ENCODE data around the gene FHOD3.

FHOD3 gene

GRCh38 chr18:36296650-36297416 lies 680 bp upstream of the FHOD3 start:
- DNase-seq: no peak

DNA sequence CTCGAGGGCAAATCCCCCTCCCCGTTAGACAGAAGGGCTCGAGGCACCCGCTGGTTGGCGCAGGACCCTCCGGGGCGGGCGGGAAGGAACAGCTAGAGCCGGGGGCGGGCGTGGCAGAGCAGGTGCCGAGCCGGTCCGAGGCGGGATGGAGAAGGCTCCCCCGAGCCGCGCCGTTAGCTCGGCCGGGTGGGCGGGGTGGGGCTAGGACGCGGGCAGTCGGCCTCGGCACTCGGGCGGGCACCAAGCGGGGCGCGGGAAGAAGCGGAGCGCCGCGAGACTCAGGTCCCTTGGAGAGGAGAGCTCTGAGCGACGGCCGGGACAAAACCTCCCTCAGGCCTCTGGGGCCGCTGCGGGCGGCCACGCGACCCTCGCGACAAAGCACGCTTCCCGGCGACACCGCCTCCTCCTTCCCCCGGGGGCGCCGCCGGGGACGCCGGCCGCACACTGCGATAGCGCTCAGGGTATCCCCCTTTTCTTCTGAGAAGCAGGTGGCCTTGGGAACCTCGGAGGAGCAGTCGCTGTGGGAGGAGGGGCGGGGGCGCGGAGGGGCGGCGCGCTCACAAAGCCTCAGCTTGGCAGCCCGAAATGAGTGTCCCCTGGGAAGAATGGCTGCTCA lies 721 bp downstream of the FHOD3 start:
- no peak for DNase-seq

DNA sequence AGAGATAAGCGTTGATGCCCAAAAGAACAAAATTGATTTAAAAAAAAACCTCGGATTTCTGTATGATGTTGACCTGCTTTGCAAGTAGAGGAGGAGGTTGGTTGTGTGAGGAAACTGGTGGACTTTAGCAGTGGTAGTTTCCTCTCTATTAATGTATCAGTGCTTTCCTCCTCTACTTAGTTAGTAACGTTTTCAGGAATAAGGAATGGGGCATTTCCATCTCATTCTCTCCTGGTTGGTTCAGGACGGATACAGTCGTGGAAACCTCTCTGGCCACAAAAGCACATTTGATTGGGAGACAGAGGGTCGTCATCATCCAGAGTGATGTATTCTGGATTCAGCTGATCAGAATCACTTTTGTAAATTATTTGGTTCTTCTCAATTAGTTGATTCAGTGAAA lies 1.5 kb downstream of the FHOD3 start:
- DNase-seq: no peak

GRCh38 chr18:36300211-36300610 lies 2.7 kb downstream of the FHOD3 start:
- no peak for DNase-seq

DNA sequence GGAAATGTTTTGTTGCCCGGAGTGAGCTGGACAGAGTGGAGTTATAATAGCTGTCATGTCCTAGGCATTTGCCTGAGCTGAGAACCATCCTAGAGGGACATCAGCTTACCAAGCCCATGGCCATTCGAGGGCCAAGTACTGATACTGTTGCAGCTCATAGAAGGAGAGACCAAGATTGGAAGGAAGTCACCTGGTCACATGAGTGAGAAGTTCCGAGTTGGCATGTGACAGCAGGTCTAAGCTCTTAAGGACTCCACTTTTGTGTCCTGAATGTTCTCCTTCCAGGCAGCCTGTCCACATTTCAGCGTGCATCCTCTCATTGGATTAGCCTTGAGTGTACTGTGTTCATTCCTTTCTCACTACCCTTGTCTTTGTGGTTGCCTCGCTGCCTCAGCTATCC lies 4.4 kb downstream of the FHOD3 start:
- DNase-seq: no peak

GRCh38 chr18:36302676-36303075 lies 5.2 kb downstream of the FHOD3 start:
- DNase-seq: no peak

DNA sequence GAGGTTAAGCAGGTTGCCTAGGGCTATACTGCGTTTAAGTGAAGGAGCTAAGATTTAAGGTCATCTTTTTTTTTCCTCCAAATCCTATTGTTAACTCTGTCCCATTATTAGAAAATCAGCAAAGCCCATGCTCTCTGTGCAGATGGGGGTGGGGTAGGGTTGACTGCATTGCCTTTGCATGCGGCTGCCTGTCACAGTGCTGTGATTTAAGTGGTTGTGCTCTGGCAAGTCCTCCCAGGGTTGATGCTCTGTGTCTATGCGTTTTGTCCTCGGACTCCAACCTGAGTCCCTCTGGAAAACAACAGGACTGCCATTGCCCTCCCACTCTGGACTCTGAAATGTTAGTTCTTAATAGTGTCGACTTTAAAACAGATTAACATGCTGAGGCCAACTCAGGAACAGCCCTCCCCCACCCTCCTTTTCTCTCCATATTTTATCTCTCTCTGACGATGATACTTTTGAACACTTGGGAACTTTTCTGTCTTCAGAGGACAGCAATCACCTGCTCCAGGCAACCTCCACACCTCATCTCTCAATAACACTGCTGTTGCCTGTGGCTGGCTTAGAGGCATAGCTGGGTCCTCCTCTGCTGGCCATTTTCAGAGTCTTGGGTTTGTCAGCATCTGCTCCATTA lies 5.8 kb downstream of the FHOD3 start:
- DNase-seq: no peak

GRCh38 chr18:36304723-36305122 lies 7.2 kb downstream of the FHOD3 start:
- DNase-seq: no peak

DNA sequence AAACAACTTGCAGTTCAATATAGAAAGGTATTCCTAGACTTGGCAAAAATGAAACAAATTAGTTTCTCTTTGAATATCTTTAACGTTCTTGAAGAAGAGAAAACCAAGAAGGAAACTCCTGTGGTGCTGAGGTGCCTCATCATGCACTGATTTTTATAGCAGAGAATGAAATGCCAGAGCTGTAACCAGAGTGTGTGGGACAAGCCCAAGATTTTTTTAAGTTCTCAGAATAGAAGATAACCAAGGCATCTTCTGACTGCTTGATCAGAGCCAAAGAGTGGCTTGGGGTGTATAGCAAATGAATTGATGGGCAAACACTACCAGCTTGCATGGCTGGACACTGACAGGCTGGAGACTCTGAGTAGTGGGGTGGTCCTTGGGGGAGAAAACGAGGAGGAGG lies 7.9 kb downstream of the FHOD3 start:
- no peak for DNase-seq

- no peak for DNase-seq
Measured at GRCh38 chr18:36307513-36307912, 10.0 kb downstream of the FHOD3 start.

GRCh38 chr18:36308711-36309435 lies 11.4 kb downstream of the FHOD3 start:
- DNase-seq: no peak

GRCh38 chr18:36309436-36310391 lies 12.2 kb downstream of the FHOD3 start:
- DNase-seq: no peak

DNA sequence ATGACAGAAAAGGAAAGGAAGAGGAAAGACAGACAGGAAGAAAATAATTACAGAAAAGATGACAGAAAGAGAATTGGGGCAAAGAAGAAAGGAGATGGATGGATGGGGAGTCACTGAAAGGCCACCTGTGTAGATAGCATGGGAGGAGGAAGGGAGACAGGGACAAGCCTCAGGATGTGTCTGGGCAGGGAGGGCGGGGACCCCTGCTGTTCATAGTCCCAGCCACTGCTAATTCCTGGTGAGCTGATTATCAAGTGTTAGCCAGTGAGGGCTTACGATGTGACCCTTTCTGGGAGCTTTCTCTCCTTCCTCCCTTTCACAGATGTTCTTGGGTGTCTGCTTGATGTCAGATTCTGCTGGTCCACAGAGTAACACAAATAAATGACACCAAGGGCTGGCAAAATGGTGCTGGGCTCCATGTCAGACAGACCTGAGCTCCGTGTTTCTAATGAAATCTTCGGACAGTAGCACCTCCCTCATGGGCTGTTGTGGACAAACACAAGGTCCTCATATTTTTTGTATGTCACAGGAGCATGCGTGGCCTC lies 13.6 kb downstream of the FHOD3 start:
- DNase-seq: no peak

DNA sequence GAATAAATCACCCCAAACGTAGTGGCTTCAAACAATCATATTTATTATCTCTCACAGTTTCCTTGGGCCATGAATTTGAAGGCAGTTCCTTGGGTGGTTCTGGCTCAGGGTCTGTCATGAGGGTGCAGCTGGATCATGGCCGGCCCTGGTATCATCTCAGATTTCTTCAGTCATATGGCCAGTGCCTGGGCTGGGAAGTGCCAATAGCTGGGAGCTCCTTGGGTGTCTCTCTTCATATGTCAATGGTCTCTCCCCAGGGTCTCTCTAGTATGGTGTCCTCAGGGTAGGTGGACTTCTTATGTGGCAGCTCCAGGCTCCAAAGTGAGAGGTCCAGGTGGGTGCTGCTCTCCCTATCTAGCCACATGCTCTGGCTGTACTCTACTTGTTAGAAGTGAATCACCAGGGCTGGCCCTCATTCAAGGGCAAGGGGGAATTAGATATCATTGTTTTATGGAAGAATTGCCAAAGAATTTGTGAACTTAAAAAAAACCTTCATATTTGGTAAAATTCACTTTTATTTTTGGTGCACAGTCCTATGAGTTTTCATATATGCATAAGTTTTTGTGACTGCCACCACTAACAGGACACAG lies 15.4 kb downstream of the FHOD3 start:
- DNase-seq: no peak

DNA sequence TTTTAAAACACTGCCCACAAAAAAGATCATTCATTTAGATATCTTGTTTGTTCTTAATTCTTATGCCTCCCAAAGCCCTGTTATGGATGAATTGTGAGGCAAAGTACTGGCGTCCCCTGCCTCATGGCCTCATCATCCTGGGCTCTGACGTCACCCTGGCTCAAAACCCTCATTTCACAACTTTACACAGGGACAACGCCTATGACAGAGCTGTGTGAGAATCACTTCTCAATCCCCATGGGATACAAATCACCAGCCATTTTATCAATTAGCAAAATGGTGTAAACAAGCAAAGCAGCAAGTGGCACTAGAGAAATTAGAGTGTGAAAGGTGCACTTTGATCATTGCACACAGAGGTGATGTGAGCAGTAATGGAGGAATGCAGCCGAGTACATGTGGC lies 16.6 kb downstream of the FHOD3 start:
- no peak for DNase-seq

GRCh38 chr18:36314754-36315153 lies 17.2 kb downstream of the FHOD3 start:
- DNase-seq: no peak

GRCh38 chr18:36315736-36316135 lies 18.2 kb downstream of the FHOD3 start:
- DNase-seq: no peak

DNA sequence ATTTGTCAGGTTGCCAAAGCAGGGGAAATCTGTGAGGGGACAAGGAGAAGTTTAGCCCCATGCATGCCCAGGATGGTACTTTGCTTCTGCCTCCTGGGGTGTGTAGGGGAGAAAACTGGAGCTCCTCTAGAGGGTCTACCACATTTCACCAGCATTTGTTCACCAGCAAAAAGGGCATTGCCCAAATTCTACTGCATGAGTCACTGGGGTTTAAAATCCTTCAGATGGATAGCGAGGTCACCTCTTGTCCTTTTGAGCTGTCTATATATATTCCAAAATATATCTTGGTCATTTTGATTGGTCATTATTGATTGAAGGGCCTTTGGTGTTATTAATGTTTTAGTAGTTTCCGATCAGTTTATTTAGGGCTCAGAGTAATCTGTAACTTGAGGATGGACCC lies 18.7 kb downstream of the FHOD3 start:
- no peak for DNase-seq

GRCh38 chr18:36321658-36322407 lies 24.3 kb downstream of the FHOD3 start:
- no peak for DNase-seq

DNA sequence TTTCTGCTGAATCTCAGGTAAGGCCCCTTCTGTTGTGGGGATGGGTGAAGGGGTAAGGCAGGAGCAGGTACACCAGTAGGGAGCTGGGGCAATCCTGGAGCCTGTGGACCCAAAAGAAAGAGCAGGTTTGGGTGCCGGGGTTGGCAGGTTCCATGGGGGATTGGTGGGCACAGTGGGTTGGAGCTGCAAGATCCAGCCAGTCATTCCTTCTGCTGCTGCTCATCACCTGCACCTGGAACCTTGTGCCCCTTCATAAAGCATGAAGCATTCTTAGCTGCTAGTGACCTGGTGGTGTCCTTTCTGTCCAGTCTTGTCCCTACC lies 24.9 kb downstream of the FHOD3 start:
- no peak for DNase-seq

GRCh38 chr18:36322734-36323133 lies 25.2 kb downstream of the FHOD3 start:
- DNase-seq: no peak

Measured in effector CD4-positive, alpha-beta T cell (primary cell).